ENCODE measurements around the gene TRAM1L1.

TRAM1L1 gene

DNA sequence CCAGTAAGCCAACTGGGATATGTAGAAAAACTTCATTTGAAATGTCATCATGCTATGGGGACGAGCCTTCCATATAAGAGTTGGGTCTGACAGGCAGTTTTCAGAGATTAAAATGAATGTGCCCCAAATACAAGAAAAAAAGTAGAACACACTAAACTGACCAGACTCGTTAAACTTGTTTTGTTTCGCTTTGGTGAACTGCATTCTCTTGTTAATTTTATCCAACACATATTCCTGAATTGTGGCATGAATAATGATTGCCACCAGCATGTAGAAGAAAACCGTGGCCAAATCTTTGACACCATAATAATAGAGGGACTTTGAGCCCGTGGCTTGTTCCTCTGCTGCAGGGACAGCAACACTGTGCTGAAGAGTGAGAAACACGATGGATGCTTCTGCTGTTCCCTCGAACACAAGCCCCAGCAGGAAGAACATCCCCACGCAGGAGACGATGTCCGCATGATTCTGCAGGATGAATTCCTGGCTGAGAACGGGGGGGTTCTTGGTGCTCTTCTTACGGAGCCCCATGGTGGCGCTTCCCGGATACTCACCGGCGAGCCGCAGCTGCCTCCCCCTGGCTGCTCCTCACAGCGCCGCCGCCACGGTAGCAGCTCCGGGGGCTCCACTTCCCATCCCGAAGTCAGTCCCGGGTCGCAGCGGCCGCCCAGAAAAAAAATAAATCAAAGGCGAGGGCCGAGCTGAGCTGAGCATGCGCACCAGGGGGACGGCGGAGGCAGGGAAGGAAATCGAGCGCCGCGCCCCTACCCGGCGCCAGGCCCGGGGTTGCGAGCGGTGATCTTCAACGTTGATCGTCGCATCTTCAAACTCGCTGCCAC is at the start of gene TRAM1L1:
TSS of gene TRAM1L1 (minus strand) at position 711 of the 836 bp plus-strand sequence. CDS start at position 528, 183 bp downstream.
- Histone ChIP-seq H3K9ac (ENCODE audit: insufficient read length) (peak within 1 kb of the TSS; percentile 60), H3K36me3 (ENCODE audit: insufficient read depth, low read length) (no peaks in the 10 kb centered on the region), H3K27ac (no peak within 1 kb of the TSS; the same call in 1 of the 2 replicates), H3K4me3 (peak within 1 kb of the TSS; percentile 77), H3K9me3 (ENCODE audit: low read depth, low read length) (no peaks in the 10 kb centered on the region)
- peak; percentile 44; the same call in 1 of the 2 replicates for TF ChIP-seq POLR2AphosphoS5 (IDR thresholded peaks at IDR 0.05; ENCODE audit: borderline replicate concordance, low read depth, low read length)
- TF ChIP-seq EZH2 (IDR thresholded peaks at IDR 0.05), result no peak
- no peak for DNase-seq (ENCODE audit: low read depth, low spot score)

- no peaks in the 10 kb centered on the region for H3K9me3 ChIP-seq (ENCODE audit: low read depth, low read length)
- no peaks in the 10 kb centered on the region for H3K36me3 ChIP-seq (ENCODE audit: insufficient read depth, low read length)
- peak overlapping the region; percentile 35 for H3K9ac ChIP-seq (ENCODE audit: insufficient read length)
- no peak overlapping the region for H3K27ac ChIP-seq
- TF ChIP-seq POLR2AphosphoS5 (IDR thresholded peaks at IDR 0.05; ENCODE audit: borderline replicate concordance, low read depth, low read length), result no peak
- no peak for TF ChIP-seq EZH2 (IDR thresholded peaks at IDR 0.05)
- no peak for TF ChIP-seq FOXP2 (optimal IDR thresholded peaks at IDR 0.05; ENCODE audit: control extremely low read depth, extremely low read length, insufficient read depth)
- H3K4me3 ChIP-seq, result peak overlapping the region; percentile 19
- peak; percentile 70 for DNase-seq (ENCODE audit: low read depth, low spot score)
Observed at GRCh38 chr4:117134386-117134785, 49.0 kb upstream of the TRAM1L1 start.

- no peak overlapping the region for H3K27ac ChIP-seq
- no peaks in the 10 kb centered on the region for H3K36me3 ChIP-seq (ENCODE audit: insufficient read depth, low read length)
- no peak for TF ChIP-seq FOXP2 (optimal IDR thresholded peaks at IDR 0.05; ENCODE audit: control extremely low read depth, extremely low read length, insufficient read depth)
- TF ChIP-seq EZH2 (IDR thresholded peaks at IDR 0.05), result no peak
- no peak for TF ChIP-seq POLR2AphosphoS5 (IDR thresholded peaks at IDR 0.05; ENCODE audit: borderline replicate concordance, low read depth, low read length)
- no peak for DNase-seq (ENCODE audit: low read depth, low spot score)
- no peaks in the 10 kb centered on the region for H3K9me3 ChIP-seq (ENCODE audit: low read depth, low read length)
- no peak overlapping the region for H3K9ac ChIP-seq (ENCODE audit: insufficient read length)
- no peak overlapping the region for H3K4me3 ChIP-seq
Observed at GRCh38 chr4:117096886-117097285, 11.5 kb upstream of the TRAM1L1 start.

GRCh38 chr4:117096462-117096861 is 11.1 kb upstream of the TRAM1L1 start:
- no peaks in the 10 kb centered on the region for H3K36me3 ChIP-seq (ENCODE audit: insufficient read depth, low read length)
- TF ChIP-seq FOXP2 (optimal IDR thresholded peaks at IDR 0.05; ENCODE audit: control extremely low read depth, extremely low read length, insufficient read depth), result no peak
- no peak overlapping the region for H3K27ac ChIP-seq
- H3K4me3 ChIP-seq, result no peak overlapping the region
- no peak for DNase-seq (ENCODE audit: low read depth, low spot score)
- no peaks in the 10 kb centered on the region for H3K9me3 ChIP-seq (ENCODE audit: low read depth, low read length)
- H3K9ac ChIP-seq (ENCODE audit: insufficient read length), result no peak overlapping the region

DNA sequence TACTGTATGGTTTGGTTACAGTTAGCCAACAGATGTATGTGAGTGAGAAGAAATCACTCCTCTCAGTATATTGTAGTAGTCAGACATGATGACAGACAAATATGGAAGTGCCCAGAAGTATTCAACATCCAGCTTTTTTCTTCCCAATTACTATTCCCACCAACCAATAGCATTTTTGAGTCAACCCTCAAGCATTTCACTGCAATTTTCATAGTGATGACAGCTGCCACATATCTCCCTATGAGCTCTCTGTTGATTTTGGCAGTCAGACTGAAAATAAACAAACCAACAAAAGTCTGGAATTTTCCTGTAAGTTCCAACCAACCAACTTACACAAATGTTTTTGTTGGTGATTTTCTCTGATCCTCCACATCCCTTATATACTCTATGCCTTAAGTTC is 8.2 kb upstream of the TRAM1L1 start:
- no peak for DNase-seq (ENCODE audit: low read depth, low spot score)
- no peak overlapping the region for H3K4me3 ChIP-seq
- no peak overlapping the region for H3K9ac ChIP-seq (ENCODE audit: insufficient read length)
- H3K9me3 ChIP-seq (ENCODE audit: low read depth, low read length), result no peaks in the 10 kb centered on the region
- H3K36me3 ChIP-seq (ENCODE audit: insufficient read depth, low read length), result no peaks in the 10 kb centered on the region
- no peak overlapping the region for H3K27ac ChIP-seq
- TF ChIP-seq EZH2 (IDR thresholded peaks at IDR 0.05) (no peak), FOXP2 (optimal IDR thresholded peaks at IDR 0.05; ENCODE audit: control extremely low read depth, extremely low read length, insufficient read depth) (no peak), POLR2AphosphoS5 (IDR thresholded peaks at IDR 0.05; ENCODE audit: borderline replicate concordance, low read depth, low read length) (no peak)

DNA sequence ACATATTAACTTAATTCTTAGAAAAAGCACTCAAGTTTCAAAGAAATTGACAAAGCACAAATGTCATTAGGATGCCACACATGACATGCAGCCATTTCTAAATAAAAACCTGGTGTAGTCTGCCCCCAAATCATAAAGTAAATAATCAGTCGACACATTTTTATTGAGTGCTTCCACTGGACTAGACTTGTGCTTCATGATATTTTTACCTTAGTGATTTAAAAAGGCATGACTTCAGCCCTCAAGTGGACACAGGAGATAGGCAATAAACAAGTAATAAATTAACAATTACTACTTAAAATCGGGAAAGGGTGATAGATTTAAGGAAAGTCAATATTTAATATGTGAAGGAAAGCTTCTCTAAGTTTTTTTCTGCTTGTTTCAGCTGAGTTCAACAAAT is 7.6 kb downstream of the TRAM1L1 start:
- TF ChIP-seq EZH2 (IDR thresholded peaks at IDR 0.05) (no peak), FOXP2 (optimal IDR thresholded peaks at IDR 0.05; ENCODE audit: control extremely low read depth, extremely low read length, insufficient read depth) (no peak)
- H3K27ac ChIP-seq, result no peak overlapping the region
- no peaks in the 10 kb centered on the region for H3K36me3 ChIP-seq (ENCODE audit: insufficient read depth, low read length)
- no peak overlapping the region for H3K9ac ChIP-seq (ENCODE audit: insufficient read length)
- H3K4me3 ChIP-seq, result no peak overlapping the region
- DNase-seq (ENCODE audit: low read depth, low spot score), result no peak
- no peaks in the 10 kb centered on the region for H3K9me3 ChIP-seq (ENCODE audit: low read depth, low read length)

GRCh38 chr4:117068120-117068519 is 17.3 kb downstream of the TRAM1L1 start:
- no peak for TF ChIP-seq EZH2 (IDR thresholded peaks at IDR 0.05)
- no peak for TF ChIP-seq POLR2AphosphoS5 (IDR thresholded peaks at IDR 0.05; ENCODE audit: borderline replicate concordance, low read depth, low read length)
- TF ChIP-seq FOXP2 (optimal IDR thresholded peaks at IDR 0.05; ENCODE audit: control extremely low read depth, extremely low read length, insufficient read depth), result no peak
- no peak overlapping the region for H3K27ac ChIP-seq
- H3K9ac ChIP-seq (ENCODE audit: insufficient read length), result no peak overlapping the region
- no peak overlapping the region for H3K4me3 ChIP-seq
- DNase-seq (ENCODE audit: low read depth, low spot score), result no peak
- no peaks in the 10 kb centered on the region for H3K9me3 ChIP-seq (ENCODE audit: low read depth, low read length)
- no peaks in the 10 kb centered on the region for H3K36me3 ChIP-seq (ENCODE audit: insufficient read depth, low read length)

DNA sequence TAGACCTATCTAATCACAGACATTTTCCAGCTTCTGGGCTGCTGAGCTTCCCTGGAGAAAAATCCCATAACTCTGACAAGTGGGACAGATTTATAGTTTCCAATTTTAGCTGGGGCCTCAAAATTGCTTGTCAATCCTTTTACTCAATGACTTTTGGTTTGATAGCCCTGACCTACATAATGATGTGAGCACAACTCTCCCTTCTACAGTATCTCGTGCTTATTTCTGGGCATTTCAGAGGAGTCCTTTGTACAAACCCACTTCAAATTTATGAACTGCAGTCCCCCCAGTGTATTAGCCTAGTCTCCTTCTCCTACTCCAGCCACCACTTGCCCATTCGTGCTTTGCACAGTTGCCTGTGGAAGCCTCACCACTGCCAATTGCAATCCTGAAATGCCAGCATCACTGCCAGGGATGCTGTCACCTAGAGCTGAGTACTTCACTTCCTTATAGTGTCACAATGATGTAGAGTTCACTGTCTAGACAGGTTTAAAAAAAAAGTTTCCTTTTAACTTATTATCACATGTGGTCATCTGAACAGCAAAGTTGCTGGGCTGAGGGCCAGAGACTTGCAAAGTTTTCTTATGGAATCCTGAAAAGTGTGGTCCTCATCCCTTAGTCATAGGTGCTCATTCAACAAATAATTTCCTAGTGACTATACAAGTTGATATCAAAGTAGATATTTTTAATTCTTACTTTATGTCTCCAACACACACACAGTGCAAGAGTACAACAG is 21.2 kb downstream of the TRAM1L1 start:
- Histone ChIP-seq H3K36me3 (ENCODE audit: insufficient read depth, low read length) (no peaks in the 10 kb centered on the region), H3K9me3 (ENCODE audit: low read depth, low read length) (no peaks in the 10 kb centered on the region), H3K4me3 (no peak overlapping the region), H3K27ac (no peak overlapping the region), H3K9ac (ENCODE audit: insufficient read length) (no peak overlapping the region)
- no peak for DNase-seq (ENCODE audit: low read depth, low spot score)
- no peak for TF ChIP-seq FOXP2 (optimal IDR thresholded peaks at IDR 0.05; ENCODE audit: control extremely low read depth, extremely low read length, insufficient read depth)
- TF ChIP-seq POLR2AphosphoS5 (IDR thresholded peaks at IDR 0.05; ENCODE audit: borderline replicate concordance, low read depth, low read length), result no peak
- TF ChIP-seq EZH2 (IDR thresholded peaks at IDR 0.05), result no peak

Data from SK-N-MC (cell line).